Left lobe of liver (tissue), 2 donors: ENCODE results near the gene ETNK1. TPM values are rescaled to one million over a fixed set of nuclear protein-coding genes. Genes with fewer than 3 reads are reported as not detected.
A peak's percentile ranks its signal among the peaks of the same experiment; 100 is the strongest.
"Not testable (repeated sequence)": the region's sequence is repeated elsewhere in the genome, so short reads cannot be mapped to it uniquely, and the experiment has no call there.

ENCODE experiments used
- ATAC-seq: fragments of 200-7000 bp; cut with Tn5 transposase; one replicate; pipeline ENCODE4 v1.9.1; 2020; ENCODE audit warnings: mild to moderate bottlenecking, moderate library complexity
- DNase-seq: peaks from one replicate; pipeline ENCODE4 v3.0.0-alpha.2; 2020; ENCODE audit warnings: low spot score
- total RNA-seq: library from RNA; stranded (reverse); gene quantifications from one replicate; pipeline ENCODE4 v1.2.1, GENCODE V29; 2021
- donor health status: DM: no; HTN: no; CAD: no; lungs with moderate emphysema.
- donor health status: DM: no; HTN: yes; CAD: no.

Gene ETNK1
- total RNA-seq, 1 donor from 2014 or later = 28.3 TPM

DNA sequence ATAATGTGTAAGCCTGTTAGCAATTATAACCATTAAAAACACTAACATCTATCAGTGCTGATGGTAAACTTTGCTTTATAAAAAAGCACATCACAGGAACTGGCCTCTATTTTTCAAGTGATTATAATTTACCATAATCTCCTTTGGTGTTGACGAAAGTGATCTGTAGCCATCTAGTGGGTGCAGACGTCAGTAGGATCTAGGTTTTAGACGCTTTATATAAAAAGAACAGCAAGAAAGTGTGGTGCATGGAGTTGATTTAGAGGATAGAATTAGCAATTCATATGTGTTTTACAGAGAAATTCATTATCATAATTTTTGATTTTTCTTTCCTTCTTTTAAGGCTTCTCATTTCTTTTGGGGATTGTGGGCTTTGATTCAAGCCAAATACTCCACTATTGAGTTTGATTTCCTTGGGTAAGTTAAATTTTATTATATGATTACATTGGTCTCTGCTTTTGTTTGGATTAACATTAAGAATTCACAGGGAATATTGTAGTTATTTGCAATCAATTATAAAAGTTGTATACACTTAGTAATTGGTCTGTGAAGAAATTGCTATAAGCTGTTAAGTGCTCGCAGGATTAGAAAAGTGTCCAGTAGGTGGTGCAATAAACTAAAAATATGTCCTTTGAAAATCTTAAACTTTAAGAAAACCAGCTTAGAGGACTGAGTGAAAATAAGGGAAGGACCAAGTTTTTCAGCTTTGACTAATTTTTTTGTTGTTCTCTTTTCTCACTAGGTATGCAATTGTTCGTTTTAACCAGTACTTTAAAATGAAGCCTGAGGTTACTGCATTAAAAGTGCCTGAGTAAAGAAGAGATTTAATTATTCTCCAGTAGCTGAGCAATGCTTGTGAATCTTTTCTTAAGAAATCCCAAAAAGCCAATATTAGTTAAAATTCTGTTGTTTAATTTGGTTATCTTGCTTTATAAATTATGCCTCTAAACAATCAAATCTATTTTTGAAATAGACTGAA, 59.5 kb downstream of the ETNK1 start:
- ATAC-seq = peak; percentile 73
- DNase-seq = no peak

DNA sequence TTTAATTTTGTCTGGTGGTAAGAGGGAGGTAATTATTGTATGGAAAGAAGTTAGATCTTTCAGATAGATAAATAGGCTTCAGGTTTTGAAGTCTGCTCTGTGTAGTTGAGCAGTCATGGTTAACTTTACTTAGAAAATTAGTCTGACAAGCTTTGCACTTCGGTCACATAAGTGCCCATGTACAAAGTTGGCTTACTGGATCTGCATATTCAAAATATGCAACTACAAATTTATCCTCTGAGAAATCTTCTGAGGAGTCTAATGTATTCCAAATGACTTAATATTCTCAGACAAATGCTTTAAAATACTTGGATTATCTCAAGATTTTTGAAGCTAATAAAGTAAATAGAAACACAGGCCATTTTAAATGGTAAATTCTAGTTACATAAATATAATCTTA, 61.2 kb downstream of the ETNK1 start:
- ATAC-seq = no peak
- no peak for DNase-seq

DNA sequence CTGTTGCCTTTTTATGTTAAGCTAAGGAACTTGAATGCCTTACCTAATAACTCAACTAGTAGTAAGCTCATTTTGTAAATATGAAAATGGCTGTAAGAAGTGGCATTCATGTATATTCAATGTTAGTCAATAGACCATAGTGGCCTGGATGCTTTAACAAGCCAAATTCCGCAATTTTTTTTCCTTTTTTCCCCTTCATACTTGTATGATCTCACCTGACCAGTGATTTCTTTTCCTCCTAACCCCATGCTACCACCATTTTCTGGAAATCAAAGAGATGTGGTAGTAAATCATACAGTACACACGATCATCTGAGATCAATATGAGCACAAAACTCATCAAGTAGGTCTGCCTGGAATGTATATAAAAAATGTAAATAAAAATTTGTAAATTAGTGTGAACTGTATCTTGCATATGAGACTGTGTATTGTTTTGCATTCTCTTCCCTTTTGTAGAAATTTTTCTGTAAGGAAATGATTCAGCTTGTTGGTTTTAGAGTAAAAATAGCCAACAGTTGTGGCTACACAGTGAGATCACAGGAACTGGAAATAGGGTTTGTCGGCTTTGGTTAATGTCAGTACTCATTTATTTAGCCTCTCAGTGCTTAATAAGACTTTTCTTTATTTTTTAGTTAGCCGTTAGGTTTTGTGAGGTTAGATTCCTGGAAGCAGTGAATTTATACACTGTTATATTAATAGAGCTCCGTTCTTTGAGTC, 62.5 kb downstream of the ETNK1 start:
- no peak for ATAC-seq
- no peak for DNase-seq

DNA sequence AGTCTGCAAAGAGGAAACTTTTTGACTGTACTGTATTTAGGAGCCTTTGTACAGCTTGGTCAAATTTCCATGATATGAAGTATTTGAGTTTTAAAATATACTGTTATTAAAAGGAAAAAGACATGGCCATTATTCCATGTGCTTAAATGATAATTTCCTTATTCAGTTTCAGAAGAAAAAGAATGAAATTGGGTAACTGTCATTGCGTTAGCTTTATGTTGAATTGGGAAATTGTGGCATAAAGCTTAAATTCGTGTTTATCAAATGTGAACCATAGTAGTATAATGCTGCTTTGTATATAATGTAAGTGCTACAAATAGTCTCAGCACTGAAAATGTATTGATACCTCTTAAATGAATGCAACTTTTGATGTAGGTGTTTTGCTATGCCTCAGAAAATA, 64.9 kb downstream of the ETNK1 start:
- ATAC-seq (no peak), DNase-seq (no peak)

DNA sequence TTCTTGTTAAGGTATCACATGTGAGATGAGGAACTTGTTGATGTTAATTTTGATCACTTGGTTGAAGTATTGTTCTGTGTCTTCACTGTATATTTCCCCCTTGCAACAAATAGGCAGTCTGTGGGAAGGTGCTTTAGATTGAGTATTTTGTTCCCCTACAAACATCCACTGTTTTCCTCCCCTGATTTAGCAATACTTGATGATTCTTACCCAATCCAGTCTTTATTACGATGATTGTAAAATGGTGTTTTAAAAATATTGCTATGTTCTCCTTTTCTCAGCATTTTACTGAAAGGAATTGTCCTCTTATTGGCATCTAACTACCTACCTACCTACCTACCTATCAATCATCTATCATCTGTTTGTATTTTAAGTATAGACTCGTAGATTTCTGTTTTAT, 66.3 kb downstream of the ETNK1 start:
- DNase-seq (no peak), ATAC-seq (no peak)

DNA sequence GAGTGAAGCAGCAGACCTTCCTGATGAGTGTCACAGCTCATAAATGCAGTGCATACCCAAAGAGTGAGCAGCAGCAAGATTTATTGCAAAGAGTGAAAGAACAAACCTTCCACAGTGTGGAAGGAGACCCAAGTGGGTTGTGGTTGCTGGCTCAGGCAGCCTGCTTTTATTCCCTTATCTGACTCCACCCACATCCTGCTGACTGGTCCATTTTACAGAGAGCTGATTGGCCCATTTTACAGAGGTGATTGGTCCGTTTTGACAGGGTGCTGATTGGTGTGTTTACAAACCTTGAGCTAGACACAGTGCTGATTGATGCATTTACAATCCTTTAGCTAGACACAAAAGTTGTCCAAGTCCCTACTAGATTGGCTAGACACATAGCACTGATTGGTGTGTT, 67.5 kb downstream of the ETNK1 start:
- not testable (repeated sequence) for DNase-seq, ATAC-seq

DNA sequence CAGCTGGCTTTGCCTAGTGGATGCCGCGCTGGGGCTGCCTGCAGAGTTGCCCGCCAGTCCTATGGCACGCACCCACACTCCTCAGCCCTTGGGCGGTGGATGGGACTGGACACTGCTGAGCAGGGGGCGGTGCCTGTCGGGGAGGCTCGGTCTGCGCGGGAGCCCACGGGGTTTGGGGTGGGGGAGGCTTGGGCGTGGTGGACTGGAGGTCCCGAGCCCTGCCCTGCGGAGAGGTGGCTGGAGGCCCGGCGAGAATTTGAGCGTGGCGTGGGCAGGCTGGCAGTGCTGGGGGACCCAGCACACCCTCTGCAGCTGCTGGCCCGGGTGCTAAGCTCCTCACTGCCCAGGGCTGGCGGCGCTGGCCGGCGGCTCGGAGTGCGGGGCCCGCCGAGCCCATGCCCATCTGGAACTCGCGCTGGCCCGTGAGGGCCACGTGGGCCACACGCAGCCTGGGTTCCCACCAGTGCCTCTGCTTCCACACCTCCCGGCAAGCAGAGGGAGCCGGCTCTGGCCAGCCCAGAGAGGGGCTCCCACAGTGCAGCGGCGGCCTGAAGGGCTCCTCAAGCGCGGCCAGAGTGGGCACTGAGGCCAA, 68.1 kb downstream of the ETNK1 start:
- DNase-seq = no peak

DNA sequence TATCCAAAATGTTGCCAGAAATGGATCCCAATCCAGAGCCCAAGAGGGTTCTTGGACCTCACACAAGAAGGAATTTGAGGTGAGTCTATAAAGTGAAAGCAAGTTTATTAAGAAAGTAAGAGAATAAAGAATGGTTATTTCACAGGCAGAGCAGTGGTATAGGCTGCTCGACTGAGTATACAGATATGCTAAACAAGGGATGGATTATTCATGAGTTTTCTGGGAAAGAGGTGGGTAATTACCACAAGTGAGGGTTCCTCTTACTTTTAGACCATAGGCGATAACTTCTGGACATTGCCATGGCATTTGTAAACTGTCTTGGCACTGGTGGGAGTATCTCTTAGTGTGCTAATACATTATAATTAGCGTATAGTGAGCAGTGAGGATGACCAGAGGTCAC, 73.6 kb downstream of the ETNK1 start:
- DNase-seq (no peak), ATAC-seq (no peak)

More for the DNA sequence above, 68.1 kb downstream of the ETNK1 start:
- peak; percentile 43 for ATAC-seq

DNA sequence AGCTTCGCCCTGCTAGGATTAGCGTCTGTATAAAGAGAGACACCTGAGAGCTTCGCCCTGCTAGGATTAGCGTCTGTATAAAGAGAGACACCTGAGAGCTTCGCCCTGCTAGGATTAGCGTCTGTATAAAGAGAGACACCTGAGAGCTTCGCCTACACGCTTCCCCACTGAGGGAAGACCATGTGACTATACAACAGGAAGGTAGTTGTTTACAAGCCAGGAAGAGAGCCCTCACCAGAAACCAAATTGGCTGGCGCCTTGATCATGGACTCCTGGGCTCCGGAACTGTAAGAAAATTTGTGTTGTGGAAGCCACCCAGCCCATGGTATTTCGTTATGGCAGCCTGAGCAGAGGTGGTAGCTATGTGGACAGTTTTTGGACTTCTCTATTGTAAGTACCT, 74.7 kb downstream of the ETNK1 start:
- DNase-seq, ATAC-seq: not testable (repeated sequence)

DNA sequence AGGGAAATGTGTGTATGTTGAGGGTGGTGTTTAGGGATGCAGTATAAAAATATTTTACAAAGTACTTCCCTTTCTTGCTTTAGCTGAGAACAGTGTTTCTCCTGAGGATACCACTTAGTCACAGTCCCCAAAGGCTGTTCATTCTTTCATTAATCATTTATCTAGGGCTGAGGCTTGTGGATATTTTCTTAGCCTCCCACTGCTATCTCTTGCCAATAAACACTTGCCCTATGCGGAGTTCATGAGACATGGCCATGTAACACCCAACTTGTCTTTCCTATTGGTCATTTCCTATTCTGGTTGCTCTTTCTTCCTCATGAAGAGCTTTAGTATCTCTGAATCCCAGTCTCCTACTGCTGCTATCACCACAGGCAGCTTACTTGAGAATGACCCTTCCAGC, 75.1 kb downstream of the ETNK1 start:
- no peak for DNase-seq

DNA sequence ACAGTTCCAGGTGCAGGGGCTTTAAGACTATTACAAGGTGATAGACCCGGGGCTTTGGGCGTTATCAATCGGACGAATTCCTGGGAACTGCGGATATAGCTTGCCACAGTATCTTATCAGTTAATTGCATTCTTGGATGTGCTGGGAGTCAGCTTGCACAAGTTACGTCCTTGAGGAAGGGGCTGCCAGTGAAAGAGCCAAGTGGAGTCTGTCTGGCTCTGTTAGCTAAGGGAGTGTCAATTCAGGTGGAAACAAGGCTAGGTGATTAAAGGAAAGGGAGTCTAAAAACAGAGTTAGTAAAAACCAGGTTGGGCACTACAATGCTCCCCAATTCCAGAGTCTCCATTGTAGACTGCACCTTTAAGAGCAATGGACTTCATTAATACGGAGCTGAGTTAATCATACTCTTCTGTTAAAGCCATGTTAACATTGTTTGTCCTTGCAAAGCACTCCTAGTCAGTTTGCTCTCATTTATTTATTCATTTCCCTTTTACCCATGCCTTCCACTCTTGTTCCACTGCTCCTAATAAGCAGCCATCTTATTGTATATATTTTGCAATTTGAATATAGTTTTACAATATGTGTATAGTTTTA, 76.3 kb downstream of the ETNK1 start:
- DNase-seq, ATAC-seq: not testable (repeated sequence)

More for the DNA sequence above, 75.1 kb downstream of the ETNK1 start:
- ATAC-seq = peak; percentile 70

DNA sequence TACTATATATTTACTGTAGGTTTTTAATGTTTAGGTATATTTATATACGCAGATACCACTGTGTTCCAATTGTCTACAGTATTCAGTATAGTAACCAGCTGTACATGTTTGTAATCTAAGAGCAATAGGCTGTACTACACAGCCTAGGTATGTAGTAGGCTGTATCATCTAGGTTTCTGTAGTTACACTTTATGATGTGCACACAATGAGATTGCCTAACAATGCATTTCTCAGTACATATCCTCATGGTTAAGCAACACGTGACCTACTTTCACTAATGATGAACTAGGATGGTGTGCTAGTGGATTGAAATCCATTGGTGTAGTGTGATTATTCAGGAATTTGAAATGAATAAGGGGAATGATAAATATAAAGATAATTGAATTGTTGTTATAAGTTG, 77.7 kb downstream of the ETNK1 start:
- ATAC-seq = no peak
- no peak for DNase-seq

DNA sequence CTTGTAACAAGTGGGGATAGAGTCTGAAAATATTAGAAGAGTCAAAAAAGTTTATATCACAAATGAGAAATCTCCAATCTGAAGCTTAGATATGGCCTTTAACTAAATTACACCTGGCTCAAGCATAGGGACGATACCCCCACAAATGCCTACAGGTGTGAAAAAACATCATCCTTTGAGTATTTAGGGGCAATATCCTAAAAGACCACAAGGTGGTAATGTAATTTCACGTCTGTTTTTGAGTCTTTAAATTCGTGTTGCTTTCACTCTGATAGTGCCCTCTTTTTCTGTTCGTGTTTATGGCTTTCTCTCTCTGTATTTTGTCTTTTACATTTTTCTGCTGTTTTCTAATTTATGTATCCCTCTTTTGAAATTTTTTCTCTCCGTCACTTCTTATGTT, 84.3 kb downstream of the ETNK1 start:
- ATAC-seq = peak; percentile 88

DNA sequence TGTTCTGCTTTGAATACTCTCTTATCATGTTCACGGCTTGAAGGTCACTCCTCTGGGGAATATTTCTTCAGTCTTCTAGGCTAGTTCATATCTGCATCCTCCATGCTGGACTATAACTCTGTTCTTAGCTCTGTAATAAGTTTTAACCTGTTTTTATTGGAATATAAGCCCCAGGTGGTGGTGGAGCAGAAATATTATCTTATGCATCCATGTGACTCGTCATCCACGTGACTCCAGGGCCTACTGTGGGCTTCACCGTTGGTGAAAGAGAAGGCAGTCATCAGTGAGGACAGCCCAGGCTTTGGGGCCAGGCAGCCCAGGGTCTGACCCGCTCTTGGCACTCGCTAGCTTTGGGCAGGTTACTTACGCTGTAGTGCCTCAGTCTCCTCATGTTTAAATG, 87.1 kb downstream of the ETNK1 start:
- ATAC-seq = no peak
- no peak for DNase-seq

More for the DNA sequence above, 84.3 kb downstream of the ETNK1 start:
- no peak for DNase-seq

DNA sequence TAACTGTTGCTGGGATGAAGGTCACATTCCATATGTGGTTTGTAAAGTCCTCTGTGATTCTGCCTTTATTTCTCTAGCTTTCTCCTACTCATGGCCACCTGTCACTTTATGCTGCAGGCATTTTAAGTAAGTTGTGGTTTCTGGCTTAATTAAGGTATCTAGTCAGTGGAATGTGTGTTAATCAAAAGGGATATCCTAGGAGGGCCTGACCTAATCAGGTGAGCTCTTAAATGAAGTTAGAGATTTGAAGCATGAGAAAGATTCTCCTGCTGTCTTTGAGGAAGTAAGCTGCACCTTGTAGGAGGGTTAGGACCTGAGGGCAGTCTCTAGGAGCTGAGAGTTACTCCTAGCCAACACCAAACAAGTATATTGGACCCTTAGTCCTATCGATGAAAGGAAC, 90.3 kb downstream of the ETNK1 start:
- DNase-seq (no peak), ATAC-seq (no peak)

DNA sequence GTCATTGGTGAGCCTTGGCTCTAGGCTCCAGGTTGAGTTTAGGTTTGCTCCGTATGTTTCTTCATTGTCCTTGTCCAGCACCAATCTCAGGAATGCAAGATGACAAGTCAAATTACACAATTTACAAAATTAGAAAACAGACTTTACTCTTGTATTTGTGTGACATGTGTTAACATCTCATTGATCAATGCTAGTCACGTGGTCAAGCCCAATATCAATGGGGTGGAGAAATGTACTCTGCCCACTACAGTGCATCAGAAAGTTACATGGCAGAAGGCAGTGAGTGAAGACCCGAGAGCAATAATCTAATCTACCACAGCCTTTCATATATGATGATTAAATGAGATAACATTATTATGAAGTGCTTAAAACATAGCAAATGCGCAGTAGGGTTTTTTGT, 94.8 kb downstream of the ETNK1 start:
- no peak for ATAC-seq
- no peak for DNase-seq

DNA sequence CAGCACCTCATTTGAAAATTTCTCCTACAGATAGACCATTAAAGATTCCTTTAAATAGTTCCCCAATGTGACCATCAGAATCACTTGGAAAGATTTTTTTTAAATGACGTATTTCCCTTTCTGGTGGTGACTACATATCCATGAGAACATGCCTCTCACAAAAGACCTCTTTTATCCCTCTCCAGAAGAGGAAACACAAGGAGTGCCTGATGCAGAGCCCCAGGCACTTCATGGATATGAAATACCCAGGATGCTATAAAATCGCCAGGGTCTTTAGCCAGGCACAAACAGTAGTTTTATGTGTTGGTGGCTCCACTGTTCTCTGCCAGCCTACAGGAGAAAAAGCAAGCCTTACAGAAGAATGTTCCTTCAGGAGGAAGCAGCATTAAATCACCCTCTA, 97.1 kb downstream of the ETNK1 start:
- ATAC-seq = no peak
- no peak for DNase-seq

DNA sequence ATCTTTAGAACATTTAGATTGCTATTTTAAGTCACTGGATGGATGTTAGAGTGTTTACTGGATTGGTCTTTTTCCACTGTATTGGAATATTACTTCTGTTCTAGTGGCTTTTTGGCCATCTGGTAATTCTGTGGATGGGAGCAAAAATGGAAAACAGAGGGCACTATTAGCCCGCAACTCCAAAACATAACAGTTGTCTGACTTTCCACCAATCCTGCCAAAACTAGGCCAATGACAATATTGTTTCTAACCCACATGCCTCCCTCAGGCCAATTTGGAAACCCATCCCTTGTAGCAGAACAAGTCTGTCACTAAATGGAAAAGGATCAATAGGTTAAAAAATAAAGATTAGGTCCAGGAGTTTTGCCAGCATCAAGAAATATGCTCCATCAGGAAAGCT, 97.8 kb downstream of the ETNK1 start:
- DNase-seq (no peak), ATAC-seq (peak; percentile 79)

DNA sequence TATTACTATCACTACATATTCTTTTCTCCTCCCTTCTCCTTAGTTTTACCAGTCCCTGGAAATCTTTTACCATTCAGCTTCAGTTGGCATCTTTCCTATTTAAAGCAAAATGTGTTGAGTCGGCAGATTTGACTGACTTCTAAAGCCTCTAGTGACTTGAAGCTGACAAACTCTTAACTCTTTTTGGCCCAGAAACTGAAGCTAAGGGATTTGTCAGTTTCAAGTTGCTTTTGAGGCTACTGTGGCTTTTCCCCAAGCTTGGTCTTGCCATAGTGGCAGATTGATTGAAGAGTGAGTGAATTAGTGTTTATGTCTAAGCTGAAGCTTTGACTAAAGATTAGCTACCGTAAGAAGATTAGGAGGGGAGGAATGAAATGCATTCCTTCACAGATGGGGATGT, 104.0 kb downstream of the ETNK1 start:
- ATAC-seq (peak; percentile 71), DNase-seq (no peak)

DNA sequence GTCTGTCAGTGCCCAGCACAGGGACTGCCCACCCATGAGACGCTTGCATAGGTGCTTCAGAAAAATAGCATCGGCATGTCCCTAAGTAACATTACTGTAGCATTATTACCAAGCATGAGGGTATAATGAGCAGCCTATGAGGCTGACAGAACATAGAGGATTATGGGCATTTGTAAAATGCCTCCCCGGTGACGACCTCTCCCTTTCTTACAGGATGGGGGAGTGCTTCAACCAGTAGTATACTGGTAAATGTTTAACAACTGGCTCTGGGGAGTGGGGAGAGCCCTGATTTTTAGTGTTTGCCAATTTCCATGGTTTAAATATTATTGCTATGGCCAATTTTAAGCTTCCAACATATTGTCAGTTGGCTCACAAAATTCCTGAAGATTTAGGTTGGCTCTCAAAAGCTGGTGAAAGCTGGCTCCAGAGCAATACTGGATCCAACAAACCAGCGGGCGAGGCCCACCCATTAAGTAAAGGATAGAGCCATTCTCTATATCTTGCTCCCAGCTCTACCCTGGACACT, 104.5 kb downstream of the ETNK1 start:
- ATAC-seq (peak; percentile 51), DNase-seq (no peak)

DNA sequence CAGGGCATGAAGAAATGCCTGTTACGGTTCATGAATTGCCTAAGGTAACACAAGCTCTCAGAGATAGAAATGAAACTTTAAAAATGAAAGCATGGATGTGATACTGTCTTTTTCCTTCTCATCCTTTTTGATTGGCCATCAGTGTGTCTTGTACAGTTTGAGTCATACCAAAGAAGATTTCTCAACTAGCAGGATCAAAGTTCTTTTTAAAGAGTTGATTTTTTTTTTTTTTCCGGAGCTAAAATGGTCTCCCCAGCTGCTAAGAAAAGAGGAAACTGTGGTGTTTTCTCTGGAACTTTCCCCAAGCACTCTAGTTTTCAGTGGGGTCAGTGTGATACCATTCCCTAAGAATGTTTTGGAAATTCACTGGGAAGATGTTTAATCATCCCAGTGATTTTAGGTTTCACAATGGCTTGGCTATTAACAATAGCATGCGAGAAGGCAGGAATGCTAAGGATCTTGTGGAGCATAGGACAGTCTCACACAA, 105.0 kb downstream of the ETNK1 start:
- DNase-seq (no peak), ATAC-seq (peak; percentile 66)
